HepG2 (cell line): ENCODE results near the gene TMEM141. TPM values are rescaled to one million over a fixed set of nuclear protein-coding genes. Genes with fewer than 3 reads are reported as not detected.
"Not testable (repeated sequence)": the region's sequence is repeated elsewhere in the genome, so short reads cannot be mapped to it uniquely, and the experiment has no call there.

Source experiments
- ATAC-seq: fragments of 200-7000 bp; cut with Tn5 transposase; 3 replicates; pipeline ENCODE4 v1.9.1; 2020; ENCODE audit warnings: mild to moderate bottlenecking, moderate library complexity
- BruUV-seq: library from RNA; stranded (reverse); fragments of 400-500 nt; replicated peaks from 2 replicates; lab custom pipeline; 2021; lab: Mats Ljungman, UMichigan
- CTCF ChIA-PET: fragments of 300-600 bp; formaldehyde crosslinking; extraction: SDS; loops from one replicate; lab custom pipeline; 2021; ENCODE audit warnings: low total read pairs, inconsistent platforms, low intra/inter-chr PET ratio; lab: Yijun Ruan, JAX
- POLR2A ChIA-PET: fragments of 350-600 bp; sonication (Branson Sonifier 250); formaldehyde crosslinking; loops from one replicate; lab custom pipeline; 2020; ENCODE audit warnings: antibody characterized with exemption, inconsistent platforms; lab: Yijun Ruan, JAX
- DNase-seq: peaks from one replicate; pipeline ENCODE4 v3.0.0-alpha.2; 2015; ENCODE audit warnings: low spot score
- FAIRE-seq: peaks from 3 replicates; lab custom pipeline; 2011; peaks lifted over from hg19 to GRCh38; lab: Jason Lieb, UNC
- H2AFZ ChIP-seq: one replicate; pipeline ENCODE4 v1.6.1; 2011; ENCODE audit warnings: low read length, inconsistent platforms
- H3K27ac ChIP-seq: fragments of 300-600 bp; 3 replicates; pipeline ENCODE4 v1.8.0; 2011; ENCODE audit warnings: mixed run types, mild to moderate bottlenecking, mixed read lengths, low read length, inconsistent platforms; ENCODE audit not compliant: insufficient read depth; ENCODE audit errors: extremely low read length
- H3K27me3 ChIP-seq, 2 experiments: fragments of 200-600 bp in 1 of 2; 2 replicates in 1 of 2; 3 replicates in 1 of 2; pipeline versions ENCODE4 v1.6.0 to v1.8.0; 2011; ENCODE audit warnings: low read length in 2 of 2, mild to moderate bottlenecking in 2 of 2, moderate library complexity in 2 of 2, inconsistent platforms in 1 of 2; ENCODE audit not compliant: insufficient read depth in 2 of 2, control insufficient read depth in 1 of 2
- H3K36me3 ChIP-seq, 2 experiments: fragments of 200-600 bp in 1 of 2; replicated peaks in 1 of 2; 2 replicates in 1 of 2; 3 replicates in 1 of 2; pipeline versions ENCODE4 v1.5.1 to v1.8.0; 2011; ENCODE audit warnings: low read length in 2 of 2, inconsistent platforms in 1 of 2; ENCODE audit not compliant: insufficient read depth in 2 of 2, control insufficient read depth in 1 of 2
- H3K4me1 ChIP-seq: 2 replicates; pipeline ENCODE4 v1.5.1; 2012; ENCODE audit warnings: low read length, inconsistent platforms; ENCODE audit not compliant: insufficient read depth
- H3K4me2 ChIP-seq: 2 replicates; pipeline ENCODE4 v1.6.0; 2011; ENCODE audit warnings: low read depth, low read length, inconsistent platforms
- H3K4me3 ChIP-seq, 3 experiments: fragments of 200-600 bp in 1 of 3; sonication (generic), shearing (Covaris generic) in 1 of 3; replicated peaks in 1 of 3; 2 replicates each; pipeline ENCODE4 v1.5.1; 2011 to 2016; ENCODE audit warnings: low read length in 3 of 3, inconsistent platforms in 2 of 3, low read depth in 2 of 3, mild to moderate bottlenecking in 2 of 3, control low read depth in 1 of 3, mixed read lengths in 1 of 3; ENCODE audit not compliant: insufficient read depth in 1 of 3
- H3K79me2 ChIP-seq: one replicate; pipeline ENCODE4 v1.6.1; 2011; ENCODE audit warnings: low read length, inconsistent platforms; ENCODE audit not compliant: insufficient read depth
- H3K9ac ChIP-seq: 2 replicates; pipeline ENCODE4 v1.6.0; 2011; ENCODE audit warnings: mild to moderate bottlenecking, low read depth, low read length, inconsistent platforms; ENCODE audit not compliant: insufficient read depth
- H3K9me3 ChIP-seq: 2 replicates; pipeline ENCODE4 v1.5.1; 2012; ENCODE audit warnings: mild to moderate bottlenecking, low read length
- H4K20me1 ChIP-seq: 2 replicates; pipeline ENCODE4 v1.6.0; 2011; ENCODE audit warnings: inconsistent platforms, mild to moderate bottlenecking, low read length, moderate library complexity; ENCODE audit not compliant: insufficient read depth
- MIXL1 ChIP-seq: IDR thresholded peaks from 2 replicates; pipeline ENCODE4 v1.6.1; 2016
- MYPOP ChIP-seq: sonication (generic); formaldehyde crosslinking; IDR thresholded peaks from 2 replicates; pipeline ENCODE4 v1.8.1; 2023; ENCODE audit warnings: mild to moderate bottlenecking, moderate library complexity, missing genetic modification reagents
- POLR2AphosphoS5 ChIP-seq: IDR thresholded peaks from 2 replicates; pipeline ENCODE4 v1.6.1; 2012; ENCODE audit warnings: low read depth, low read length
- ZBTB33 ChIP-seq: sonication (generic); formaldehyde crosslinking; IDR thresholded peaks from 2 replicates; pipeline ENCODE4 v1.4.0; 2020; ENCODE audit warnings: missing genetic modification reagents
- ZBTB34 ChIP-seq: sonication (generic); formaldehyde crosslinking; IDR thresholded peaks from 2 replicates; pipeline ENCODE4 v1.8.0; 2022; ENCODE audit warnings: mild to moderate bottlenecking, missing genetic modification reagents
- ZNF687 ChIP-seq: sonication (generic); formaldehyde crosslinking; IDR thresholded peaks from 2 replicates; pipeline ENCODE4 v1.5.1; 2020; ENCODE audit warnings: mild to moderate bottlenecking, missing genetic modification reagents, moderate library complexity
- WGBS: methylation state at CpG from one replicate; pipeline ENCODE4 v1.1.6; 2017; ENCODE audit warnings: low lambda C conversion rate; 5-methylcytosine and 5-hydroxymethylcytosine counted together
- in situ Hi-C: cut with HindIII; loops from 2 replicates; pipeline ENCODE4 v1.10.0; 2017; ENCODE audit warnings: low pct_unique_long_range_greater_than_20kb; ENCODE audit not compliant: extremely low pct_ligation_motif_present
- intact Hi-C: fragments of 100-400 bp; cut with micrococcal nuclease; formaldehyde crosslinking; loops from one replicate; pipeline ENCODE4 v1.10.0; 2022; ENCODE audit not compliant: unreplicated experiment
- polyA plus RNA-seq, 8 experiments: library from polyadenylated mRNA; depleted of rRNA in 3 of 8; stranded (reverse) in 7 of 8; unstranded in 1 of 8; fragments of >200 nt; fragmentation: Illumina TruSeq in 4 of 8; extraction: Trizol in 4 of 8; gene quantifications; 2 replicates each; pipeline versions ENCODE4 v1.2.1 to v1.2.3, GENCODE V29; 2011 to 2016; ENCODE audit warnings: low read depth in 4 of 8, missing spikeins in 1 of 8, mixed read lengths in 1 of 8; ENCODE audit not compliant: insufficient read depth in 1 of 8
- total RNA-seq, 5 experiments: library from RNA; depleted of rRNA; stranded (reverse); fragments of >200 nt; fragmentation: Illumina TruSeq; extraction: Trizol; gene quantifications; 2 replicates each; pipeline ENCODE4 v1.2.3, GENCODE V29; 2016; ENCODE audit warnings: low read depth in 1 of 5

TMEM141 gene
- total and polyA plus RNA-seq, 2 of the 13 experiments (the other 11 are each of a cell fraction or from before 2014, with no cell fraction given), result 81.0 to 202 TPM

- BruUV-seq, result no TSS peak
- no peak overlapping the region for H2AFZ ChIP-seq
- peak; percentile 33; the same call in 1 of the 2 replicates for TF ChIP-seq POLR2AphosphoS5
- TF ChIP-seq MIXL1 (CRISPR knock-in tag), result no peak
- no peaks in the 10 kb centered on the region for H3K79me2 ChIP-seq
- H3K4me1 ChIP-seq, result peaks cover 83% of the 10 kb centered on the region
- peak overlapping the region; percentile 46 for H3K4me2 ChIP-seq
- H4K20me1 ChIP-seq, result no peaks in the 10 kb centered on the region
- CTCF ChIA-PET, result interaction anchor here (0.7 to 1.4 kb wide), 2 partner anchors 15 to 19 kb away, joined by 3 to 7 read pairs; no protein-coding TSS in a partner anchor
- 52% methylated on average over 6 of the region's 6 CpGs for WGBS
- no peaks in the 10 kb centered on the region for H3K9me3 ChIP-seq
- no peak for ATAC-seq
- intact Hi-C loops, result loop anchor here (1.0 to 10.0 kb wide), 4 partner anchors 27 to 142 kb away; partner anchors contain the start of genes LCN8, PHPT1 and TRAF2
- H3K9ac ChIP-seq, result 0 out of 2 replicates have a peak overlapping the region, but pooled peaks have one; percentile 15
- no peaks in the 10 kb centered on the region for H3K27me3 ChIP-seq
- H3K27ac ChIP-seq, result peak overlapping the region; percentile 64
- POLR2A ChIA-PET, result interaction anchor here (1.6 kb wide), 1 partner anchor 14 kb away, joined by 8 read pairs; no protein-coding TSS in a partner anchor
- DNase-seq, result no peak
- in situ Hi-C loops, result no loop called here
- no peak for FAIRE-seq
- H3K4me3 ChIP-seq, result no peak overlapping the region
- H3K36me3 ChIP-seq, result no peaks in the 10 kb centered on the region
Measured at GRCh38 chr9:136784997-136785361, 6.2 kb upstream of the TMEM141 start.

DNA sequence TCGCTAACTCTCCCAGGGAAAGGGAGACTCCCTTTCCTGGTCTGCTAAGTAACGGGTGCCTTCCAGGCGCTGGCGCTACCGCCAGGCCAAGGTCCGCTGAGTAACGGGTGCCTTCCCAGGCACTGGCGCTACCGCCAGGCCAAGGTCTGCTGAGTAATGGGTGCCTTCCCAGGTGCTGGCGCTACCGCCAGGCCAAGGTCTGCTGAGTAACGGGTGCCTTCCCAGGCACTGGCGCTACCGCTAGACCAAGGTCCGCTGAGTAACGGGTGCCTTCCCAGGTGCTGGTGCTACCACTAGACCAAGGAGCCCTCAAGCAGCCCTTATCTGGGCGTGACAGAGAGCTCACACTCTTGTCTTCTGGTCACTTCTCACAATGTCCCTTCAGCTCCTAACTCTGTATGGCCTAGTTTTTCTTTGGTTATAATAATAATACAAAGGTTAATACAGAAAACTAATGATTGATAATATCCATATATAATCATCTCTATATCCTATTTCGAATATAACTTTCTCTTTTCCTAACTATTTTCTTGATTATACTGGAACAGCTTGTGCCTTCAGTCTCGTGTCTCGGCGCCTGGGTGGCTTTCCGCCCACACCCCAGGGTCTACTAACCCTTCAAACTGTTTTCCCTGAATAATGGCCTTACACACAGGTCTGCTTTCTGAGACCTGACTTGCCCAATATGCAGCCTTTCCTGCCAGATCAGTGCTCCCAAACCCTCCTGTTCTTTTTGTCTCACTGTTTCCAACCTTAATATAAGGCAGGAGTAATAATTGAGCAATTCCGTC is 5.4 kb upstream of the TMEM141 start:
- intact Hi-C loops, result loop anchor here (5.0 to 10.0 kb wide), 3 partner anchors 62 to 142 kb away; partner anchors contain the start of genes PHPT1 and TRAF2
- FAIRE-seq, CTCF ChIA-PET, H3K79me2 ChIP-seq, H3K27me3 ChIP-seq, H3K4me3 ChIP-seq, H2AFZ ChIP-seq, H3K9ac ChIP-seq, BruUV-seq, ATAC-seq, H4K20me1 ChIP-seq, DNase-seq, in situ Hi-C loops, H3K36me3 ChIP-seq, H3K9me3 ChIP-seq: not testable (repeated sequence)
- WGBS, result 69% methylated on average over 8 of the region's 23 CpGs
- Histone ChIP-seq H3K4me2 (peak overlapping the region; percentile 18; the same call in 1 of the 2 replicates), H3K27ac (peak overlapping the region; percentile 64), H3K4me1 (peaks cover 82% of the 10 kb centered on the region)
- POLR2A ChIA-PET, result interaction anchor here (1.6 kb wide), 1 partner anchor 14 kb away, joined by 8 read pairs; no protein-coding TSS in a partner anchor
- TF ChIP-seq MYPOP (CRISPR knock-in tag), result peak; percentile 92
- TF ChIP-seq ZNF687, result peak; percentile 65
- TF ChIP-seq ZBTB33 (CRISPR knock-in tag), result peak; percentile 92
- TF ChIP-seq ZBTB34 (CRISPR knock-in tag), result 0 out of 2 replicates have a peak, but pooled peaks have one; percentile 45
